ENCODE data around the gene TMC3. TPM values are rescaled to one million over a fixed set of nuclear protein-coding genes. Genes with fewer than 3 reads are reported as not detected.

TMC3 gene
- total and polyA plus RNA-seq, 7 donors = not detected

DNA sequence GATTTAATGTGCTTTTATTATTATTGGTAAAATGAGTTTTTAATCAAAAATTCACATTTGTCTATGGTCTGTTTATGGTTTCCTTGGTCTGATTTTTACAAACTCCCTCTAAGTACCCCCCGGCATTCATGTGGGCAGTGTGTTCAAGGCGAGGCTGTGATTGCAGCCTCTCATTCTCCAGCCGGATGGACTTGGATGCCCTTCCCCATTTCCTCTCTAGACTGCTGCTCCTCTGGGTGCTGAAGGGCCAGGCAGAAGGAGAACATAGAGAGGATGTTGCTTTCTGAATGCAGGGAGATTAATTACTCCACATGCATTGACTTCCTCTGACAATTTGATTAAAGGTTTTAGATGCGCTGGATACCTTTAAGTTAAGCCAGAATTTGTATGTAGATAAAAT, 3.9 kb upstream of the TMC3 start:
- Histone ChIP-seq H3K27ac (no peak overlapping the region), H3K4me1 (no peaks in the 10 kb centered on the region), H3K27me3 (ENCODE audit: insufficient read depth in 3 of 3, low read length in 2 of 3) (peaks cover 0 to 6% (median 0%) of the 10 kb centered on the region in 3 donors), H3K36me3 (ENCODE audit: insufficient read depth in 1 of 2, low read depth in 1 of 2) (no peaks in the 10 kb centered on the region), H3K4me3 (no peak overlapping the region), H3K9me3 (no peaks in the 10 kb centered on the region)
- intact Hi-C loops (cut with DNase I) = no loop called here
- TF ChIP-seq, protein P1, sequence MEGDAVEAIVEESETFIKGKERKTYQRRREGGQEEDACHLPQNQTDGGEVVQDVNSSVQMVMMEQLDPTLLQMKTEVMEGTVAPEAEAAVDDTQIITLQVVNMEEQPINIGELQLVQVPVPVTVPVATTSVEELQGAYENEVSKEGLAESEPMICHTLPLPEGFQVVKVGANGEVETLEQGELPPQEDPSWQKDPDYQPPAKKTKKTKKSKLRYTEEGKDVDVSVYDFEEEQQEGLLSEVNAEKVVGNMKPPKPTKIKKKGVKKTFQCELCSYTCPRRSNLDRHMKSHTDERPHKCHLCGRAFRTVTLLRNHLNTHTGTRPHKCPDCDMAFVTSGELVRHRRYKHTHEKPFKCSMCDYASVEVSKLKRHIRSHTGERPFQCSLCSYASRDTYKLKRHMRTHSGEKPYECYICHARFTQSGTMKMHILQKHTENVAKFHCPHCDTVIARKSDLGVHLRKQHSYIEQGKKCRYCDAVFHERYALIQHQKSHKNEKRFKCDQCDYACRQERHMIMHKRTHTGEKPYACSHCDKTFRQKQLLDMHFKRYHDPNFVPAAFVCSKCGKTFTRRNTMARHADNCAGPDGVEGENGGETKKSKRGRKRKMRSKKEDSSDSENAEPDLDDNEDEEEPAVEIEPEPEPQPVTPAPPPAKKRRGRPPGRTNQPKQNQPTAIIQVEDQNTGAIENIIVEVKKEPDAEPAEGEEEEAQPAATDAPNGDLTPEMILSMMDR (IDR thresholded peaks at IDR 0.05) = no peak
- WGBS, 3 donors = 68 to 79% (median 73%) methylated on average over 4 of the region's 4 CpGs
- DNase-seq (no peak), ATAC-seq (no peak)

DNA sequence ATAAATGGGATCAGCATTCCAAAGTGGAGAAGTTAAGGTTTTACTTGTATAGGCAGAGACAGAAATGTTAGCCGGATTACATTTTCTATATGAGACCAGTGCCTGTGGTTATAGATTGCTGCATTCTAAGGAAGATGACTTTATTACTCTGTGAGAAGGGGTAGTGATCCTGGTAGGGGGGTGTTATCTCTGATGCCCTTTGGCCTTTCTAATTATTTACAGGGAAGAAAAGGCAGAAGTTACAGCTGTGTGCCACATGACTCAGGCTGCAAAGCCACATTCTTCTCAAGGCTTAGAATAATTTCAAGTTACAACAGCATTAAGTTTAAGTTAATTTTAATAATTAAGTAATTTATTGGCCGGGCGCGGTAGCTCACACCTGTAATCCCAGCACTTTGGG, 2.2 kb upstream of the TMC3 start:
- no peaks in the 10 kb centered on the region for H3K36me3 ChIP-seq (ENCODE audit: insufficient read depth in 1 of 2, low read depth in 1 of 2)
- H3K27ac ChIP-seq = no peak overlapping the region
- H3K4me1 ChIP-seq = no peaks in the 10 kb centered on the region
- peaks cover 0 to 6% (median 0%) of the 10 kb centered on the region in 3 donors for H3K27me3 ChIP-seq (ENCODE audit: insufficient read depth in 3 of 3, low read length in 2 of 3)
- TF ChIP-seq, protein P1 (IDR thresholded peaks at IDR 0.05) = no peak
- no peak for DNase-seq
- ATAC-seq = no peak
- no peak overlapping the region for H3K4me3 ChIP-seq
- 92 to 96% (median 95%) methylated on average over 4 of the region's 4 CpGs for WGBS, 3 donors
- no peaks in the 10 kb centered on the region for H3K9me3 ChIP-seq
- intact Hi-C loops (cut with DNase I) = no loop called here

DNA sequence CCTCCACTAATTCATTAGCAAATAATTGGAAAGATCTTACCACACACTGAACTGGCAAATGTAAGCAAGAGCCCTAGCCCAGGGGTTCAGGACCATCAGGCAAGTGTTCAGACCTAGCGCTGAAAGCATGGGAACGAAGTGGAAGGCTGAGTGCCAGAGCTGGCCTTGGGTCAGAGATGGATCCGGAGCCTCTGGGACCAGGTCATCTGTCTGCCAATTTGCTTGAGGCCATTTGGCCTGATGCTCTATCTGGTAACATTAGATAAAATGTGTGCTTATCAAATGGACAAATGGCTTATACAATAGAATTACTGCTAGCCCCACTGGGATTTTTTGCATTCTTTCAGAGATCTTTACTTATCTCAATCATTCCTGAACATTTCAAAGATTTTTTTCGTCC, 1.4 kb upstream of the TMC3 start:
- TF ChIP-seq, protein P1 (IDR thresholded peaks at IDR 0.05) = no peak

DNA sequence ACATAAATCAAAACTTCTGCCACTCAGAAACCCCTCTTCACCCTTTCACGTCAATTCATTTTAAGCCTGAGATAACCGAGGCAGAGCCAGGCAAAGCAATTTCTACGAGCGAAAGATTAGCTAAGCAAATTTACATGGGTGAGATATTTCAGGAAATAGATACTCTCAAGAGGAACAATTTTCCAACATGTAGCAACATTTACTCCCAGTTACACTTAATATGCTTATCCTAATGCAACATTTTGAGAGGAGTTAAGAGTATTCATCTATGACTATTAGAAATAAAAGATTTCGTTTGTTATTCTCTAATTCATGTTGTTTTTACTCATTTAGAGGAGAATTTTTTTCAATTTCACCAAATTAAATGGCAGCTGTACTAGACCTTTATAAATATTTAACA, 837 bp downstream of the TMC3 start:
- Histone ChIP-seq H3K27me3 (ENCODE audit: insufficient read depth in 3 of 3, low read length in 2 of 3) (peaks cover 0 to 5% (median 0%) of the 10 kb centered on the region in 3 donors), H3K4me3 (no peak overlapping the region), H3K36me3 (ENCODE audit: insufficient read depth in 1 of 2, low read depth in 1 of 2) (no peaks in the 10 kb centered on the region), H3K9me3 (no peaks in the 10 kb centered on the region), H3K4me1 (no peaks in the 10 kb centered on the region), H3K27ac (no peak overlapping the region)
- 75 to 79% (median 76%) methylated on average over 5 of the region's 5 CpGs for whole genome bisulfite sequencing, 3 donors
- intact Hi-C loops (cut with DNase I) = no loop called here
- ATAC-seq (no peak), DNase-seq (no peak)
- TF ChIP-seq, protein P1 (IDR thresholded peaks at IDR 0.05) = no peak

More for the DNA sequence above, 1.4 kb upstream of the TMC3 start:
- Histone ChIP-seq H3K27ac (no peak overlapping the region), H3K36me3 (ENCODE audit: insufficient read depth in 1 of 2, low read depth in 1 of 2) (no peaks in the 10 kb centered on the region), H3K4me3 (no peak overlapping the region), H3K9me3 (no peaks in the 10 kb centered on the region), H3K4me1 (no peaks in the 10 kb centered on the region), H3K27me3 (ENCODE audit: insufficient read depth in 3 of 3, low read length in 2 of 3) (peaks cover 0 to 6% (median 0%) of the 10 kb centered on the region in 3 donors)
- ATAC-seq = no peak
- DNase-seq = no peak
- intact Hi-C loops (cut with DNase I) = no loop called here
- WGBS, 3 donors = 37 to 51% (median 43%) methylated on average over 4 of the region's 4 CpGs

DNA sequence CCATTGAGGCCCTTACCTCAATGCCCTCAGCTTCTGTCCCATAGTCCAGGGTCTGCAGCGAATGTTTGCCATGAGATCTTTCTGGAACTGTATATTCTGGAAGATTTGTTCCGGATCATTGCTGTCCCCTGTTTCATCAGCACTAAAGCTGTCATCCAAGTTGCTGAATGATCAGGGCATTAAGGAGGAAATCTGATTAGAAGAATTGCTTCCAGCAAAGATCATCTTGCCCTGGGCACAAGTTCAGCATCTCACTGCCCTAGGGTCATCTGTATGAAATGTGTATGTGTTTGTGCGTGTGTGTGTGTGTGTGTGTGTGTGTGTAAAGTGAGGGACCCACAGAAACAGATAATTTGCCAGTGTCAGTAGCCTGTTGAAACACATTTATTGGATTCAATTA, 1.4 kb downstream of the TMC3 start:
- H3K4me3 ChIP-seq = no peak overlapping the region
- no peaks in the 10 kb centered on the region for H3K36me3 ChIP-seq (ENCODE audit: insufficient read depth in 1 of 2, low read depth in 1 of 2)
- peaks cover 0 to 5% (median 0%) of the 10 kb centered on the region in 3 donors for H3K27me3 ChIP-seq (ENCODE audit: insufficient read depth in 3 of 3, low read length in 2 of 3)
- ATAC-seq = no peak
- no peaks in the 10 kb centered on the region for H3K9me3 ChIP-seq
- 66 to 80% (median 72%) methylated on average over 3 of the region's 3 CpGs for WGBS, 3 donors
- H3K27ac ChIP-seq = no peak overlapping the region
- H3K4me1 ChIP-seq = no peaks in the 10 kb centered on the region
- DNase-seq = no peak
- TF ChIP-seq, protein P1 (IDR thresholded peaks at IDR 0.05) = no peak
- intact Hi-C loops (cut with DNase I) = no loop called here
